Spleen (tissue), 7 donors: Measurements from ENCODE around the gene OR10D3.

ENCODE experiments used
- POLR2A ChIP-seq, 3 donors: fragments of 450-650 bp; IDR thresholded peaks; one replicate each; pipeline ENCODE4 v1.5.1; 2017; ENCODE audit warnings: antibody characterized with exemption in 3 of 3, mild to moderate bottlenecking in 1 of 3
- TF ChIP-seq, protein P1 (sequence below), 11 experiments: fragments of 200-600 bp in 7 of 11; fragments of 450-650 bp in 4 of 11; sonication (generic) in 4 of 11; IDR thresholded peaks in 8 of 11; conservative IDR thresholded peaks in 3 of 11; 1 replicate in 7 of 11; 2 replicates in 4 of 11; pipeline versions ENCODE4 v1.4.0 to v1.8.0; 2016 to 2021; ENCODE audit warnings: antibody characterized with exemption in 11 of 11, inconsistent platforms in 4 of 11, mild to moderate bottlenecking in 1 of 11
- donor health status: DM: no; HTN: no; CAD: no; lungs with moderate emphysema.
- donor health status: DM: no; HTN: no; CAD: no.
- donor health status: DM: no; HTN: no; CAD: no.

DNA sequence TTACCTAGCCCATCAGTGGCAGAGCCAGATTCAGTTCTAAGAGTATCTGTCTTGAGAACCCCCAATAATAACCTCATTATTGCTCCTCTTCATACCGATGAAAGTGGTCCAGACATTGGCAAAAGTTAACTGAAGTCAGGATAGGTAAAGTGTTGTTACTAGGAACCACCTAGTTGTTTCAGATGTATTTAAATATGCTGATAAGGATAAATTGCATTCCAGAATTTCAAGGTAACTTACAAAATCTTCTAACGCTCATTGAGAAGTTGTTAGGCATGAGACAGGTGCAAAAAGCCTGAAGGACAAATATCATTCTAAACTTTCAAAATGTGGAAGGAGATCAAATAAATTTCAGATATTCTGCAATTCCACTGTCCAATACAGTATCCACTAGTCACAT lies 40.1 kb upstream of the OR10D3 start:
- TF ChIP-seq, protein P1, sequence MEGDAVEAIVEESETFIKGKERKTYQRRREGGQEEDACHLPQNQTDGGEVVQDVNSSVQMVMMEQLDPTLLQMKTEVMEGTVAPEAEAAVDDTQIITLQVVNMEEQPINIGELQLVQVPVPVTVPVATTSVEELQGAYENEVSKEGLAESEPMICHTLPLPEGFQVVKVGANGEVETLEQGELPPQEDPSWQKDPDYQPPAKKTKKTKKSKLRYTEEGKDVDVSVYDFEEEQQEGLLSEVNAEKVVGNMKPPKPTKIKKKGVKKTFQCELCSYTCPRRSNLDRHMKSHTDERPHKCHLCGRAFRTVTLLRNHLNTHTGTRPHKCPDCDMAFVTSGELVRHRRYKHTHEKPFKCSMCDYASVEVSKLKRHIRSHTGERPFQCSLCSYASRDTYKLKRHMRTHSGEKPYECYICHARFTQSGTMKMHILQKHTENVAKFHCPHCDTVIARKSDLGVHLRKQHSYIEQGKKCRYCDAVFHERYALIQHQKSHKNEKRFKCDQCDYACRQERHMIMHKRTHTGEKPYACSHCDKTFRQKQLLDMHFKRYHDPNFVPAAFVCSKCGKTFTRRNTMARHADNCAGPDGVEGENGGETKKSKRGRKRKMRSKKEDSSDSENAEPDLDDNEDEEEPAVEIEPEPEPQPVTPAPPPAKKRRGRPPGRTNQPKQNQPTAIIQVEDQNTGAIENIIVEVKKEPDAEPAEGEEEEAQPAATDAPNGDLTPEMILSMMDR (IDR thresholded peaks at IDR 0.05 in 8 of 11, conservative IDR thresholded peaks at IDR 0.05 in 3 of 11): no peak
- TF ChIP-seq POLR2A (IDR thresholded peaks at IDR 0.05): no peak
